ENCODE measurements around the gene ADAT2.

DNA sequence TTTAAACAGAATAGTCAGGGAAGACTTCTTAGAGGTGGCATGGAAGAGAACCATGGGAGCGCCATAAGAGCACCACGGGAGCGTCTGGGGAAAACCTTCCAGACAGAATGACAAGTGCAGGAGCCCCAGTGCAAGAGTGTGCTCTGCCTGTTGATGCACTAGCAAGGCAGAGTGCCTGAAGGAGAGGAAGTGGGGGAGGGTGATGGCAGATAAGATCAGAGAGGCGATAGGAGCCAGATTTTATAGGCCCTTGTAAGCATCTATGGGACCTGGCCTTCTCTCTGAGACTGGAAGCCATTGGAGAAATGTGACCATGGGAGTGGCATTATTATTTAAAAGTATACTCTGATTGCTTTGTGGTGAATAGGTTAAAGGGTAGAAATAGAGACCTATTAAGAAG lies 47.9 kb upstream of the ADAT2 start:
- TF ChIP-seq, protein P1, sequence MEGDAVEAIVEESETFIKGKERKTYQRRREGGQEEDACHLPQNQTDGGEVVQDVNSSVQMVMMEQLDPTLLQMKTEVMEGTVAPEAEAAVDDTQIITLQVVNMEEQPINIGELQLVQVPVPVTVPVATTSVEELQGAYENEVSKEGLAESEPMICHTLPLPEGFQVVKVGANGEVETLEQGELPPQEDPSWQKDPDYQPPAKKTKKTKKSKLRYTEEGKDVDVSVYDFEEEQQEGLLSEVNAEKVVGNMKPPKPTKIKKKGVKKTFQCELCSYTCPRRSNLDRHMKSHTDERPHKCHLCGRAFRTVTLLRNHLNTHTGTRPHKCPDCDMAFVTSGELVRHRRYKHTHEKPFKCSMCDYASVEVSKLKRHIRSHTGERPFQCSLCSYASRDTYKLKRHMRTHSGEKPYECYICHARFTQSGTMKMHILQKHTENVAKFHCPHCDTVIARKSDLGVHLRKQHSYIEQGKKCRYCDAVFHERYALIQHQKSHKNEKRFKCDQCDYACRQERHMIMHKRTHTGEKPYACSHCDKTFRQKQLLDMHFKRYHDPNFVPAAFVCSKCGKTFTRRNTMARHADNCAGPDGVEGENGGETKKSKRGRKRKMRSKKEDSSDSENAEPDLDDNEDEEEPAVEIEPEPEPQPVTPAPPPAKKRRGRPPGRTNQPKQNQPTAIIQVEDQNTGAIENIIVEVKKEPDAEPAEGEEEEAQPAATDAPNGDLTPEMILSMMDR (IDR thresholded peaks at IDR 0.05; ENCODE audit: extremely low read depth in 1 of 2, insufficient read depth in 1 of 2, low read depth in 1 of 2, low read length in 2 of 2), result no peak
- TF ChIP-seq POLR2AphosphoS5 (IDR thresholded peaks at IDR 0.05; ENCODE audit: insufficient read depth, low read depth, low read length), result no peak
- TF ChIP-seq MYC (IDR thresholded peaks at IDR 0.05; ENCODE audit: low read depth, low read length), result no peak
- TF ChIP-seq FOS (IDR thresholded peaks at IDR 0.05; ENCODE audit: borderline replicate concordance, insufficient read depth, low read length), result no peak
